Stimulated activated CD8-positive, alpha-beta memory T cell treated with anti-CD3 and anti-CD28 coated beads, Interleukin-2, amount 100 ng/mL, for 1 hour (primary cell): ENCODE results near the gene CEP20.

ENCODE experiments used
- DNase-seq, 2 donors: peaks; one replicate each; pipeline ENCODE4 v3.0.0-alpha.2; 2020; ENCODE audit warnings: low read depth in 2 of 2

The CEP20 gene

DNA sequence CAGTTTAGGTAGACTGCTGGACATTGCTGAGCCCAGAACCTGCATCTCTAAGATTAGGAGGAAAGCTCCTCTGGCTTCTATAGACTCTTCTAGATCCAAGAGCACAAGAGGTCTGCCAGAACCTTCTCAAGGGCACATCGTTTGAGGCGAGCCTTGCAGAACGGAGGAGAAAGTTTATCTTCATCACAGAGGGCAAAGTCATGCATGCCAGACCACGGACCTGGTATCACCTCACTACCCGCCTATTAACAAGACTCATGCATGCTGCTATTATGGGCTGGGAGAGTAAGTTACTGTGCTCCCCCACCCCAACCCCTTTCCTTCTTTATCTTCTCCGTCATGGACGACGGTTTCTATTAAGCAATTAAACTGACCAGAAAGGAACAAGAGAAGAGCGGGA, 54.9 kb downstream of the CEP20 start:
- no peak for DNase-seq

GRCh38 chr16:15832241-15832640, 56.2 kb downstream of the CEP20 start:
- no peak for DNase-seq

- DNase-seq = no peak
These were observed 57.5 kb downstream of the CEP20 start for GRCh38 chr16:15830832-15831451.

- DNase-seq = no peak
These were observed 58.9 kb downstream of the CEP20 start for GRCh38 chr16:15829460-15829859.

DNA sequence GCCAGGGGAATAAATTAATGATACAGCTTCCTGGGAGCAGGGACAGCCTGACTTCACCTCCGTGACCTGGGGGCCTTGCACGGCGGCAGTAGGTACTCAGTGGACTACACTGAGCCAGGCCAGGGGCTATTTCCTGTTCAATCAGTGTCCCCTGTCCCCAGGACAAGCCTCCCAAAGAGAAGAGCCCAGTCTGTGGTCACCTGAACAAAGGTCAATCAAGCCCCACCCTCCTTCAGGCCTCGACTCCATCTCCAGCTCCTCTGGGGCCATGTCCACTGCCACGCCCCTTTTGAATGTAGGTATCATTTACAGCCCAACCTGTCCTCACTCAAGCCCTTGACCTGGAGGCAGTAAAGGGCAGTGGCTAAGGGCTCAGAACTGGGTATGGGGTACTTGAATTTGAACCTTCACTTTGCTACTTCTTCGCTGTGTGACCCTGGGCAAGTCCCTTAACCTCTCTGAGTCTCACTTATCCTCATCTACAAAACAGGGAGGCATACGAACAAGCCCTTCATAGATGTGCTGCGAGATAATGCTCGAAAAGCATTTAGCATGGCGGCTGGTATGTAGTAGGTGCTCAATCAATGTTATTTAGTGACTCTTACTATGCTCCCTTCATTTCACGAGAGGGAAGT, 60.6 kb downstream of the CEP20 start:
- DNase-seq = no peak

GRCh38 chr16:15827299-15827698, 61.1 kb downstream of the CEP20 start:
- DNase-seq = no peak

DNA sequence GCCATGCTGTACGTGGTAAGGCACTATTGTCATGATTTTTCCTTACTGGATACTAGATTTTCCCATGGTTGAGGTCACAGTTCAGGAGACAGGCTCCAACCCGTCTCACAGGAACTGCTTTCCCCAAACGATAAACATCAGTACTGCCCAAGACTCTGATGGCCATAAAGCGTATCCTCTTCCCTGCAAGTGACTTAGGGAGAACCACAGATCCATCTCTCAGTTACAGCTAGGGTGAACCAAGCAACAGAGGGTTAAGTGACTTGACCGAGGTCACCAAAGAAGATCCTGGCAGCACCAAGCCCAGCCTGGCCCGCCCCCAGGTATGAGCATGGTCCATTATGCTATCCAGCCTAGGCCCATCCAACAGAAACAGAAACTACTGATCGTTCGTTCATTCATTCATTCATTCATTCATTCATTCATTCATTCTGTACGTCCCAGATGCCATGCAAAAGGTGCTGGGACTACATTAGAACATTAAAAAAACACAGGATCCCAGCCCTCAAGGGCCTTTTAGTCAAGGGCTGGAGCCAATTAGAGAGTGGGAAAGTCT, 62.6 kb downstream of the CEP20 start:
- DNase-seq = no peak

DNA sequence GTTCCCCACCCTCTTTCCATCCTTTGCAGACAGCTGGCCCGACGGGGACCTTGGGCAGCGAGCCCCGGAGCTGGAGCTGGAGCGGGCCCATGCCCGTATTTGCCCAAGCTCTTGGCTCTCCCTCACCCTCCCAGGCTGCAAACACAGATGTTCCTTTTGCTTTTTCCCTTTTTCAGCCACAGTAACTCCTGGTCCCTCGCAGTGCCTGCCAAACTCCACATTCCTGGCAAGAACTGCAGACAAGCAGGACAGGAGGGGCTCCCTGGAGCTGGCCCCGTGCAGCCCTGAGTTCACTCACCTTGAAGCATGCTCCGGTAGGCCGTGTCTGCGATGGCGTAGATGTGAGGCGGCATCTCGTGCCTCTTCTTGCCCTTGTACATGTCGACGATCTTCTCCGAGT, 65.4 kb downstream of the CEP20 start:
- no peak for DNase-seq

- DNase-seq = no peak
These were observed 67.6 kb downstream of the CEP20 start for GRCh38 chr16:15820837-15821236.

DNA sequence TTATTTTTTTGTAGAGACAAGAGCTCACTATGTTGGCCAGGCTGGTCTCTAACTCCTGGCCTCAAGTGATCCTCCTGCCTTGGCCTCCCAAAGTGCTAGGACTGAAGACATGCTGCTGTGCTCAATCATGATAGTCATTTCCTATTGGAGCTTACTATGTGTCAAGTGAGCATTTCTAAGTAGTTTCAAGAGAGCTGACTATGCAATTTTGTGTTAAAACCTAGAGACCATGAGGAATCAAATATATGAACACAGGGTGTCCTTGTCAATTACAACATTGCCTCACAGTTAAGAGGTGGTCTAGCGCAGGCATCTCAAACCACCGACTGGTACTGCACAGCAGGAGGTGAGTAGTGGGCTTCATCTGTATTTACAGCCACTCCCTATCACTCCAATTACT, 69.4 kb downstream of the CEP20 start:
- no peak for DNase-seq

GRCh38 chr16:15817446-15817845, 71.0 kb downstream of the CEP20 start:
- DNase-seq = no peak

DNA sequence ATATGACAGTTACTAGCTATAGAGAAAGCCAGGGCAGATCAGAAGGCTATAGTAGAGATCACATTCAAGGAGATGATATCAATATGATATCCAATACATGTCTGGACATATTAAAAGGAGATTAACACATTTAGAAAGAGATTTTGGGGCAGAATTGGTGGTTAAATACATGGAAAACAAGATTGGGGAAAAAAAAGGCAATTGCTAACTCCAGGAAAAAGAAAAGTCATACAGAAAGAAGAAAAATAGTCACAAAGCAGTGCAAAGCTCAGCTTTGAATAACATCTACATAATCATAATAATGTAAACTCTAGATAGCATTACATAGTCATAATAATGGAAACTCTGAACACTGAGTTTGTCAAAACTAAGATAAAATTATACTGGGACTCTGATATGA, 72.2 kb downstream of the CEP20 start:
- DNase-seq = no peak
